ENCODE data around the gene DNAJB2.

Gene DNAJB2

GRCh38 chr2:219261024-219261855 lies 17.9 kb upstream of the DNAJB2 start:
- no peak for DNase-seq

GRCh38 chr2:219266232-219266631 lies 12.9 kb upstream of the DNAJB2 start:
- DNase-seq = no peak

- DNase-seq = no peak
Measured at GRCh38 chr2:219266886-219267285, 12.3 kb upstream of the DNAJB2 start.

GRCh38 chr2:219268294-219268693 lies 10.9 kb upstream of the DNAJB2 start:
- DNase-seq = no peak

GRCh38 chr2:219269362-219270054 lies 9.7 kb upstream of the DNAJB2 start:
- no peak for DNase-seq

GRCh38 chr2:219270055-219270372 lies 9.2 kb upstream of the DNAJB2 start:
- no peak for DNase-seq

GRCh38 chr2:219271021-219271420 lies 8.1 kb upstream of the DNAJB2 start:
- no peak for DNase-seq

GRCh38 chr2:219272356-219272755 lies 6.8 kb upstream of the DNAJB2 start:
- no peak for DNase-seq

GRCh38 chr2:219272995-219273394 lies 6.2 kb upstream of the DNAJB2 start:
- no peak for DNase-seq

- no peak for DNase-seq
Measured at GRCh38 chr2:219273937-219274336, 5.2 kb upstream of the DNAJB2 start.

GRCh38 chr2:219274361-219274921 lies 4.7 kb upstream of the DNAJB2 start:
- no peak for DNase-seq

GRCh38 chr2:219277703-219278654 lies 1.2 kb upstream of the DNAJB2 start:
- peak; percentile 73 for DNase-seq

GRCh38 chr2:219278655-219279150 lies 463 bp upstream of the DNAJB2 start:
- DNase-seq = no peak

GRCh38 chr2:219279916-219280516 lies 850 bp downstream of the DNAJB2 start:
- no peak for DNase-seq

GRCh38 chr2:219280651-219281050 lies 1.5 kb downstream of the DNAJB2 start:
- no peak for DNase-seq

GRCh38 chr2:219281588-219281987 lies 2.4 kb downstream of the DNAJB2 start:
- no peak for DNase-seq

- DNase-seq = no peak
Measured at GRCh38 chr2:219282375-219282774, 3.2 kb downstream of the DNAJB2 start.

- DNase-seq = no peak
Measured at GRCh38 chr2:219282943-219283581, 3.9 kb downstream of the DNAJB2 start.

GRCh38 chr2:219284501-219285372 lies 5.6 kb downstream of the DNAJB2 start:
- no peak for DNase-seq

- no peak for DNase-seq
Measured at GRCh38 chr2:219285373-219285735, 6.2 kb downstream of the DNAJB2 start.

- no peak for DNase-seq
Measured at GRCh38 chr2:219285894-219286425, 6.8 kb downstream of the DNAJB2 start.

All from NCI-H526 treated with DMSO at 0.1 percent for 48 hours (cell line).